SKM-1 treated with dmso at 0.1 percent for 144 hours (cell line): ENCODE data around the gene CAMKK2.
"Not testable (repeated sequence)": the region's sequence is repeated elsewhere in the genome, so short reads cannot be mapped to it uniquely, and the experiment has no call there.

Source experiments
- DNase-seq: peaks from one replicate; lab custom pipeline; 2025; ENCODE audit not compliant: unreplicated experiment; lab: John Stamatoyannopoulos, UW

Gene CAMKK2

DNA sequence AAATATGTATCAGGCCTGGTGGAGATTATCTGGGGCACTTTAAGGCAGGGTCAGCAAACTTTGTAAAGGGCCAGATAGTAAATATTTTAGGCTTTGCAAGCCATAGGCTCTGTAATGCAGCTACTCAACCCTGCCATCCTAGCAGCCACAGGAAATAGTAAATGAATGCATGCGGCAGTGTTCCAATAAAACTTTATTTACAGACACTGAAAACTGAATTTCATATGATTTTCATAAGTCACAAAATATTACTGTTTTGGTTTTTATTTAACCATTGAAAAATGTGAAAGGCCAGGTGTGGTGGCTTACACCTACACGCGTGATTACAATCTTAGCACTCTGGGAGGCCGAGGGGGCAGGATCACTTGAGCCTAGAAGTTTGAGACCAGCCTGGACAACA, 3.2 kb upstream of the CAMKK2 start:
- DNase-seq: no peak

DNA sequence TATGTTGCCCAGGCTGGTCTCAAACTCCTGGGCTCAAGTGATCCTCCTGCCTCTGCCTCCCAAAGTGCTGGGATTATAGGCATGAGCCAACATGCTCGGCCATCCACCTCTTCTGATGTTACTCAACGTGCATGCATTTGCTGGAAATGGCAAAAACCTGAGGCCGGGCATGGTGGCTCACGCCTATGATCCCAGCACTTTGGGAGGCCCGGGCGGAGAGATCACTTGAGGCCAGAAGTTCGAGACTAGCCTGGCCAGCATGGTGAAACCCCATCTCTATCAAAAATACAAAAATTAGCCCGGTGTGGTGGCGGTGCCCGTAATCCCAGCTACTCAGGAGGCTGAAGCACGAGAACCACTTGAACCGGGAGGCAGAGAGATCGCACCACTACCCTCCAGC, 1.9 kb upstream of the CAMKK2 start:
- not testable (repeated sequence) for DNase-seq

DNA sequence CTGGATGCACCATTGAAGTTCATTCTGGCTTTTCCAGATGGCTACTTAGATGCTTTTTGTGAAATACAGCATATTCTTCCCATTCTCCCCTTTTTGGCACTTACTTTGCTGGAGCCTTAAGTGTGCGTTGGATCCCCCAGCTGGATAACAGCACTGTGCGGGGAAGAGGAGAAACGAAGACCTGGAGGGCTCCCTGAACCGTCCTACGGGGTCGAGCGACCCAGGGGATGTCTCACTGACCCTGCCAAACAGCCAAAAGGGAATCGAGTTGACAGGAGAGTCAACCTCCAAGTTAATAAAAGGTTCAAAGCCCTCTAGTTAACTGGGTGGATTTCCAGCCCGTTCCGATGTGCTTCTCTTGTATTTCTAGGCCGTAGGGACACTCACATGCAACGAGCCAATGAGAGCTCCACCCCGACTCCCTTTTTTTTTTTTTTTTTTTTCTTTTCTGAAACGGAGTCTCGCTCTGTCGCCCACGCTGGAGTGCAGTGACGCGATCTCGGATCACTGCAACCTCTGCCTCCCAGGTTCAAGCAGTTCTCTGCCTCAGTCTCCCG, 1.0 kb upstream of the CAMKK2 start:
- DNase-seq: no peak

DNA sequence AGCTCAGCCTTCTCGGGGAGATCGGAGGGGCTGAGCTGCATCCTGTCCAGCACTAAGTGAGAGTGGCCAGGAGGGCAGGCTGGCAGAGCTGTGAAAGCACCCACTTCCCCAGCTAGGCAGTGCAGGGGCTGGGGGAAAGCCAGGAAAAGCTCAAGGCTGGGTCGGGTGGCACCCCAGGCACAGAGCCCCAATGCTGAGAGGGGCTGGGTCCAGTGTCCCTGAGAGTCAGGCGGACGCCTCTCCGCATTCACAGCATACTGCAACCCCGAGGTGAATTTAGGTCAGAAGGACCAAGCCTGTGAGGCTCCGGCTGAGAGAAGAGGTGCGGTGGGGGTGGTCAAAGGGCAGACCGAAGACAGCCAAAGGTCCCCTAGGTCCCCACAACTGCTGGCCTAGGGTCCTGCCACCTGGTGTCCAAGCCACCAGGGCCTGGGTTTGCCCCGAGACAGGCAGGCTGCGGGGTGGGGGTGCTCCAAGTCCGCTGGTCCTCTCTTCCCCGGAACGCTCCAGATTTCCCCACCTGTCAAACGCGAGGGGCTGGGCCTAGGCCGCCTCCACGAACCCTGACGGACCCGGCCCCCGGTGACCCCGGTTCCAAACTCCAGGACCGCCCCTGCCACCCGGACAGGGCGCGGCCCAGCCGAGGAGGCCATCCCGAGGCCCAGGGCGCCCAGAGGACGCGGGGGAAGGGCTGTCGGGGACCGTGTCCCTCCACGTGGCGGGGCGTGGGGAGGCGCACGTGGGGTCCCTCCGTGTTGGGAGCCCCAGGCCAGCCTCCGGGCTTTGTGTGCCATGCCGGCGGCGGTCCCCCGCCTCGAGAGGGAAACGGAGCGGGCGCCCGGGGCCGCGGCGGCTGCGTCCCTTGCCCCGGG, 527 bp downstream of the CAMKK2 start:
- no peak for DNase-seq

DNA sequence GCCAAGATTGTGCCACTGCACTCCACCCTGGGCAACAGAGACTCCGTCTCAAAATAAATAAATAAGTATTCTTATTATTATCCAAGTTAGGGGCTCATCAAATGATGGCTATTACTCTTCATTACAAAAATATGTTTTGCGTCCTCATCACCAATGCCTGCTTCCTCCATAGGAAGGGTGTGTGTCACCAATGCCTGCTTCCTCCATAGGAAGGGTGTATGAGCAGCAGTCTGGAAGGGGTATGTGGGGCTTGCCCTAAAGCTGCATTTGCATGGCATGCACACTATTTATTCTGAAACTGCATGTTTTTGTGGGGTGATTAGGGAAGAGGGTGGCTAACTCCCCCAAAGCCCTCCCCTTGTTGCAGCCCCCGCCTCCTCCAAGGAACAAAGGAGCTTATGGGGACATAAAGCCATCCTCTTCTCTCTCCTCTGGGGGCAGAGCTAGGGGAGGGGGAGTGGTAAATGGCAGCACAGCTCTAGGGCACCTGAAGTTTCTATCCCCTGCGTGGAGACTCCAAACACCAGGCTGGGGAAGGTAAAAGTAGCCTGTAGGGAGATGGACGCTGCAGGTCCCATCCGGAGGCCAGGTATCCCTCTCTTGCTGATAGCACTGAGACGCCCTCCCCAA, 1.3 kb downstream of the CAMKK2 start:
- no peak for DNase-seq

DNA sequence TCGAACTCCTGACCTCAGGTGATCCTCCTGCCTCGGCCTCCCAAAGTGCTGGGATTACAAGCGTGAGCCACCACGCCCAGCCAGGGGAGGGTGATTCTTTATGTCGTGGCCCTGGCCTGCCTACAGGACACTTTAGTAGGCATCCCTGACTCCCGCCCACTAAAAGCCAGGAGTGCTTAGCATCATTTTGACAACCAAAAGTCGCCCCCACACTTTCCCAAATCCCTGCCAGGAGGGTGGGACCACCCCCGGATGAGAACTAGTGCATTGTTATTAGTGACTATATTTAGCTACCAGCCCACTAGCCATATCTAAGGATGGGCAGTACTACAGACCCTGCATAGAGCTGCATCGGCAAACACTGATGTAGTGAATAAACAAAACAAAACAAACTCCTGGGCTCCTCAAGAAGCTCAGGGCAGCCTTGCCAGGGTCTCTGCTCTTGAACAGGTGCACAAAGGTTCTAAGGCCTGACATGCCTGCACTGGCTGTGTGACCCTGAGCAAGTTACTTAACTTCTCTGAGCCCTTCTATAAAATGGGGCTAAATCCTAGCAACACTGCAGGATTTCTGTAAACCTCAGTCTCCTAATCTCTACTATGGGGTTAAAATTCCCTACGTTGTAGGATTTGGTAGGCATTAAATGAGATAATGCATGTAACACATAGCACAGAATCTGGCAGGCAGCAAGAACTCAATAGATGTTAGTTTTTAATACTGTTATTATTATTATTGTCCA, 2.2 kb downstream of the CAMKK2 start:
- no peak for DNase-seq

DNA sequence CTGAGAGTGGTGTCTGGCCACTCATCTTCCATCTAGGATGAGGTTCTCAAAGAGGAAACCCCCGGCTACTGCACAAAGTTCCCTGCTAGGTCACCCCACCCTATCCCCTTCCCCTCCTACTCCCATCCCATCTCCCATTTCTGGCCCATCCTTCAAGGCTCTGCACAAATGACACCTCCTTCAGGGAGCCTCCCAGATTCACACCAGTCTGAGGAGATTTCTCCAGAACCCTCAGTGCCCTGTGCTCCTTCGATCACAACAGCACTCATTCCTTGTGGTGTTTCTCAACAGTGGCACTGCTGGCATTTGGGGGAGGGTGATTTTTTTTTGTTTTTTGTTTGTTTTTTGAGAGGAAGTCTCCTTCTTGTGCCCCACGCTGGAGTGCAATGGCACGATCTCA, 2.9 kb downstream of the CAMKK2 start:
- DNase-seq: no peak

DNA sequence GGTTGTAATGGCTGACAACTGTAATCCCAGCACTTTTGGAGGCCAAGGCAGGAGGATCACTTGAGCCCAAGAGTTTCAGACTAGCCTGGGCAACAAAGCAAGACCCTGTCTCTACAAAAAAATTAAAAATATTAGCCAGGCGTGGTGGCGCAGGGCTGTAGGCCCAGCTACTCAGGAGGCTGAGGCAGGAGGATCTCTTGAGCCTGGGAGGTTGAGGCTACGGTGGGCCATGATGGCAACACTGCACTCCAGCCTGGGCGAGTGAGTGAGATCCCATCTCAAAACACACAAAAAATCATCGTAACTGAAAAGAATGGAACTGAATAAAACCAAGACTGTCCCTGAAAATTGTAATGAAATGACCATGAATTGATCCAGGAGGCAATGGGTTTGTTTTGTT, 6.1 kb downstream of the CAMKK2 start:
- DNase-seq: no peak

DNA sequence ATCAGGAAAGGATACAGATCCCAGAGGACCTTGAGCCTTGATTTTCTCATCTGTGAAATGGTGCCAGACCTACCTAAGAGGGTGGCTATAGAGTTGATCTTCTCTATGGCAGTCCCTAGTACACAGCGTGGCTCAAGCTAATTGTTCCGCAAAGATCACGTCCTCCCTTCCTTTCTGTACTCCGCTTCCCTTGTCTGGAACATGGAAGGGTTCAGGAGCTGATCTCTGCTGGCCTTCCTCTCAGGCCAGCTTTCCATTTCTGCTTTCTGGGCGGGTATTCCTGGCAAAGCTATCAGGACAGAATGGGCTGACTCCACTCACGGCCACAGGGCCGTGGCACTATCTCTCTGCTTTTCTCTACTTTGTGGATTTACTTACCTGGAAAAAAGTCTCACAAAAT, 6.5 kb downstream of the CAMKK2 start:
- no peak for DNase-seq

DNA sequence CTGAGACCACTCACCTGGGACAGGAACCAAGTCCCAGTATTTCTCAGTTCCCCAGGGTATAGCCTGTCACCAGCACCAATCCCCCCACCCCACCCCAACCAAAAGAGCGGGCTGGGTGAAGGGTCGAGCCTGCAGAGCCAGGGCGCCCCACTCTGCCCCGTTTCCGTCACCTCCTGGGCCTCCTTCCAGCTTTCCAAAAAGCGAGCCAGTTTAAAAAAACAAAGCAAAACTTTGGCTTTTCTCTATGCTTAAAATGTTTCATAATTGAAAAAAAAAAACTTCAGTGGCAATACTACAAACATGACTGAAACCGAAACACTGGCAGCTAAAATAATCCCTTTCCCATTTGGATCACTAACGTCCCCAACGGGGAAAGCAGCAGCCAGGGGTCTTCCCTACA, 7.5 kb downstream of the CAMKK2 start:
- DNase-seq: no peak

DNA sequence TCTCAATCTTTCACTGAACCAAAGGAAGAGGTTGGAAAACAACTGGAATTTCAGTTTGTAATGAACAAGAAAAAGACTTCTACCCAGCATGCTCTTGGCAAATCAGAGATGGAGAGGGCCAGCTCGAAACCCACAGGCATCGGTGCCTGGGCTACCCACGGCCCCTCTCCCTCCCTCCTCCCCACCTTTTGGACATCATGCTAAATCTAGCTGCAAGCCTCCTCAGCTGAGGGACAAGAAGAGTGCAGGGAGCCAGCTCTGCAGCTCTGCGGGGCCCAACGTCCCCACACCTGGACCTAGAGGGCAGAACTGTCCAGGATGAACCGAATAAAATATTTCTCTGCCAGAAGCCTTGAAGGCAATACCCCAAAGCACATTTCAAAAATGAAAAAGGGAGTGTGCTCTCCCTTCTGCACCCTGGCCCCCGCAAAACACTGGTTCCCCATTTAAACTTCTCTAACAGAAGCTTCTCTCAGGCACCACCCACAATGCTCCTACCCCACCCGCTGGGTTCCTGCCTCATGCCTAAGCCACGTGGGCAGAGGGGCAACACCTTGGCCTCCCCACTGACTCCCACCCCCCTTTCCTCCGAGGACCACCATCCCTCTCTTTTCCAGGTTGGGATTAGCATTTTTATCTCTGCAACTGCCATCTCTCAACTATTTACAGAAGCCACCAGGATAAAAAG, 8.2 kb downstream of the CAMKK2 start:
- no peak for DNase-seq

DNA sequence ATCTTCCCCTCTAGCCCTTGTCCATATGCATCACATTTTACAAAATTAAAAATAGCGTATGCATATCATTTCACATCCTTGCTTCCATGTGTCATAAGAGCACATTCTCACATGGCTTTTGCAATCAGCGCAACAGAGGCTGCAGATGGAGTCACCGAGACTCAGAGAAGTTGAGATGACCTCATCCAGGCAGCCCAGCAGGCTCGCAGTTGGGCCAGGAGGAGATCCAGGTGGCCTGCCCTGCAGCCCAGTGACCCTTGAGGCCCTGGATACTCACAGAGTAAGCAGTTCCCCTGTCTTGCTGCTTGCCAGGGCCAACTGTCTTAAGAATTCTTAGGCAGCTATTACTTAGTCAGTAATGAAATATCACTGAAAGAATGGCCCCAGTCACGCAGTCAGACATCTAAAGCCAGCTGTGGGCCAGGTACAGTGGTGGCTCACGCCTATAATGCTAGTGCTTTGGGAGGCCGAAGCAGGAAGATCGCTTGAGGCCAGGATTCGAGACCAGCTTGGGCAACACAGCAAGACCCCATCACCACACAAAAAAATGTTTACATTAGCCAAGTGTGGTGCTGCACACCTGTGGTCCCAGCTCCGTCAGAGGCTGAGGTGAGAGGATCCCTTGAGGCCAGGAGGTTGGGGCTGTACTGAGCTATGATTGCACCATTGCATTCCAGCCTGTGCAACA, 9.1 kb downstream of the CAMKK2 start:
- DNase-seq: no peak

DNA sequence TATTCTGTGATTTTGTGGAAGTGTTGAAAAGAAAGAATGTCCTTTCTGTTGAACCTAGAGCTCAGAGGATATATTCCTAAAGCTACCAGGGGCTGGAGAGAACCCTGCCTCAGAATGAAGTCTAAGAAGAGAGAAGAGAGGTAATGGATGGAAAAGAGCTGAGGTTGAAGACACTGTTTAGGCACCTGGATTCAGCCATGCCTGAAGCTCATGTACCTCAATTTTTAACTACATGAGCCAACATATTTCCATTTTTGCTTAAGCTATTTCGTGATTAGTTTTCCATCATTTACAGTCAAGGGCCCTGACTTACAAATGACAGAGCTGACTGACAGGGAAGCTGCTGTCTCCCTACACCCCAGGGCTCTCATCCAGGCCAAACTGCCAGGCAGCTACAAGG, 10.7 kb downstream of the CAMKK2 start:
- DNase-seq: no peak

DNA sequence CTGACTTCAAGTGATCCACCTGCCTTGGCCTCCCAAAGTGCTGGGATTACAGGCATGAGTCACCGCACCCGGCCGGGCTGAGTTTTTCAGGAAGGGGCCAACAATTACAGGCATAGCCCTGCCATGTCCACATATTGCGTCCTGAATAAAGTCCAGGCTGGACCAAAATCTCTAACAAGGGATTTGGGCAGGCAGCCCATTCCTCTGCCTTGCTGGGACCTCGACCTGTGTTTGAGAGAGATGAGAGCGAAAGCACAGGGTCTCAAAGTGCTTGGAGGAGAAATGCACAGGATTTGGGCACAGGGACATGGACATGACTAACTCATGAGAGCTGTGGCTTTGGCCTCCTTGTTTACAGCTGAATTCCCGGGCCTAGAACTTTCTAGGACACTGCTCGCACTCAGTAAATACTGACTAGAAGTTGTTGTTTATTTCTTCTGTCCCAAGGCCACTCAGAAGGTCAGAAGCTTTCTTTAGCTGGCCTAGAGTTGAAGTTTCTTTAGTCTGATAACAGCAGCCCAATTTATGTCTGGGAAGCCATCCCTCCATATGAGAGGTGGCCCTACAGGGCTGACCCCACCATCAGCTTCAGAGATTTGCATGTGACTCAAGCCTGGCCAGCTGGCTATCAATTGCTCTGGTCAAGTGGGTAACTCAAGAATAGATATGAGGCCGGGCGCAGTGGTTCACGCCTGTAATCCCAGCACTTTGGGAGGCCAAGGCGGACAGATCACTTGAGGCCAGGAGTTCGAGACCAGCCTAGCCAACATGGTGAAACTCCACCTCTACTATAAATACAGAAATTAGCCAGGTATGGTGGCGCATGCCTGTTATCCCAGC, 11.7 kb downstream of the CAMKK2 start:
- no peak for DNase-seq

DNA sequence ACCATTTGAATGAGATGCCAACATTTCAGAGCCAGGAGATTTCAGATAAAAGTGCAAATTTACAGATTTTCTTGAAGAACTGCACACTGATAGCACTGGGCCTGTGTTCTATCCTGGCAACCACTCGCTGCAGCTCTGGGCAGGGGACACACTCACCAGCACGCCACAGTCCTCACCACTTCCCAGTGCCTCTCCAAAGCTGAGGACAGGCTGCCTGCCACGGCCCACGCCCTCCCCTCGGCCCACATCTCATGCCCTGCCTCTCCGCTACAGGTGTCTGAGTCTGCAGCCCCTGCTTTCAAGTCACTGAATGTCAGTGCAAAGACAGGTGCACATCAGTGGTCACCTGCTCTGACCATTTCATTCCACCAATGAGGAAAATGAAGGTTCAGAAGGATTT, 12.7 kb downstream of the CAMKK2 start:
- no peak for DNase-seq

DNA sequence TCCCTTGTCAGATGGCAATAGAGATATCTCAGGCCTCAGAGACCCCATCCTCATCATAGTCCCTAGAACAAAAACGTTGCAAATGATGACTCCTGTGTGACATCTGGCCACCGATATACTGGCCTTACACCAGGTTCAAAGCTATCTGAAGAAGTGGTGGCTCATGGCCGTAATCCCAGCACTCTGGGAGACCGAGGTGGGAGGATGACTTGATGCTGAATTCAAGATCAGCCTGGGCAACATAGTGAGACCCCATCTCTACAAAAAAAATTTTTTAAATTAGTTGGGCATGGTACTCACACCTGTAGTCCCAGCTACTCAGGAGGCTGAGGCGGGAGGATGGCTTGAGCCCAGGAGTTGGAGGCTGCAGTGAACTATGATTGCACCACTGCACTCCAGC, 13.1 kb downstream of the CAMKK2 start:
- no peak for DNase-seq

DNA sequence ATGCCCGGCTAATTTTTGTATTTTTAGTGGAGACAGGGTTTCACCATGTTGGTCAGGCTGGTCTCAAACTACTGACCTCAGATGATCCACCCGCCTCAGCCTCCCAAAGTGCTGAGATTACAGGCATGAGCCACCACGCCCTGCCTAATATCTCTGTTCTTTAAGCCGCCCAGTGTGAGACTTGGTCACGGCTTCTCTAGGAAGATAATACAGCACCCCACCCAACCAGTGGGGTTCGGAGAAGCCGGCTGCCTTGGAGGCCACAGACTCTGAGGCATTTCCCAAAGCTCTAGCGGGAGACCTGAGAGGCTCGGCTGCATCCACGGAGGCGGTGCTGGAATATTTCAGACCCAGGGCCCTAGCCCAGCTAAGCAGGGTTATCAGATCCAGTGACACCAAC, 13.6 kb downstream of the CAMKK2 start:
- not testable (repeated sequence) for DNase-seq

DNA sequence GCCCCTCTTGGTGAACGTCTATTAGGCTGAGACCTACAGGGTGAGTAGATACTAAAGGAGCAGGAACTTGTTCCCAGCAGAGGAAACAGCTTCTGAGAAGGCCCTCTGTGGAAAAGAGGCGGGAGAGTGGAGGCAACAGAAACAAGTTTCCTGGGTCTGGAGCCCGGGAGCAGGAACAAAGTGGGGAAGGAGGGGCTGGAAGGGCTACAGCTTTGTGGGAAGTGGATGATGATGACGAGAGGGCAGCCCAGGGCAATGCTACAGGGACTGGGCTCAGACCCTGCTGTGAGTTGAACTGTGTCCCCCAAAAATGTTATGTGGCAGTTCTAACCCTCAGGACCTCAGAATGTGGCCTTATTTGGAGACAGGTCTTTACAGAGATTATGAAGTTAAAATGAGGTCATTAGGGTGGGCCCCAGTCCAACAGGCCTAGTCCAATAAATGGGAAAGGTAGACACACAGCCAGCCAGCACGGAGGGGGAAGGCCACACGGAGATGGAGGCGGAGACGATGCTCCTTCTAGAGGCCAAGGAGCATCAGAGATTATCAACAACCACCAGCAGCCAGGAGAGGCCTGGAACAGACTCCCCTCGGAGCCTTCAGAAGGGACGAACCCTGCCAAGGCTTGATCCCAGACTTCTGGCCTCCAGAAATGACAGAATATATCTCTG, 14.3 kb downstream of the CAMKK2 start:
- DNase-seq: no peak

DNA sequence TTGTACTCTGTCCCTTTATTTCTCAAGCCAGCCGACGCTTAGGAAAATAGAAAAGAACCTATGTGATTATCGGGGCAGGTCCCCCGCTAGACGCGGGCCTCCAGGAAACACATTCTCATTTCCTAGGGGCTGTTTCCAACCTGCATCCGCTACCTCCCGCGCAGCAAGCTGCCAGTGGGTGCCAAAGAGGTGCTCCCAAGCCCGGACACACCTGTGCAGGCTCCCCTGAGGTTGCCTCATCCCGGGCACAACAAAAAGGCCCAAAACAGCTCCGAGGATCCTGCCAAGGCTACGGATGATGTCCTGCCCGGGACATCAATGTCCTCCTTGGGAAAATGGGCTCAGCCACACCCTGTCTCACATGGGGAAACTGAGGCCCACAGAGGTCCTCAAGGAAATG, 15.4 kb downstream of the CAMKK2 start:
- DNase-seq: not testable (repeated sequence)
